ENCODE data around the gene FCRL1. TPM values are rescaled to one million over a fixed set of nuclear protein-coding genes. Genes with fewer than 3 reads are reported as not detected.

FCRL1 gene
- total RNA-seq, 1 donor from 2014 or later: not detected

- H3K36me3 Mint-ChIP-seq (ENCODE audit: low read depth): no peaks in the 10 kb centered on the region
Observed at GRCh38 chr1:157803851-157804250, 16.1 kb downstream of the FCRL1 start.

DNA sequence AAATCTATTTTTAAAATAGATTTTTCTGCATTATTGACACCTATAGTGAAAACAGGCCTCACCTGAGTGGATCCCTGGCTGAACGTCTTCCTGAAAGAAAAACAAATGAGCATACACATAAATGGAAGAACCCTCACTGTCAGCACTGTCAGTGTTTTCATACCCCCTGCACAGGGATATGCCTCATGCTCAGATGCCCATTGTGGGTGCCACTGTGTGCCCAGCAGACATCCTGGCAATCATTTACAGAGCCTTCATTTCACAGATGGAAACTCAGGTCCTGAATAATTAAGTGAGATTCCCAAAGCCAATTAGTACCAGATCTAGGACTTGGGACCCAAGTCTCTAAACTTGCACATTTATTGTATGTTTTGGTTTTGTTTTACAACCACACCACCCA, 19.9 kb downstream of the FCRL1 start:
- TF ChIP-seq, protein P1, sequence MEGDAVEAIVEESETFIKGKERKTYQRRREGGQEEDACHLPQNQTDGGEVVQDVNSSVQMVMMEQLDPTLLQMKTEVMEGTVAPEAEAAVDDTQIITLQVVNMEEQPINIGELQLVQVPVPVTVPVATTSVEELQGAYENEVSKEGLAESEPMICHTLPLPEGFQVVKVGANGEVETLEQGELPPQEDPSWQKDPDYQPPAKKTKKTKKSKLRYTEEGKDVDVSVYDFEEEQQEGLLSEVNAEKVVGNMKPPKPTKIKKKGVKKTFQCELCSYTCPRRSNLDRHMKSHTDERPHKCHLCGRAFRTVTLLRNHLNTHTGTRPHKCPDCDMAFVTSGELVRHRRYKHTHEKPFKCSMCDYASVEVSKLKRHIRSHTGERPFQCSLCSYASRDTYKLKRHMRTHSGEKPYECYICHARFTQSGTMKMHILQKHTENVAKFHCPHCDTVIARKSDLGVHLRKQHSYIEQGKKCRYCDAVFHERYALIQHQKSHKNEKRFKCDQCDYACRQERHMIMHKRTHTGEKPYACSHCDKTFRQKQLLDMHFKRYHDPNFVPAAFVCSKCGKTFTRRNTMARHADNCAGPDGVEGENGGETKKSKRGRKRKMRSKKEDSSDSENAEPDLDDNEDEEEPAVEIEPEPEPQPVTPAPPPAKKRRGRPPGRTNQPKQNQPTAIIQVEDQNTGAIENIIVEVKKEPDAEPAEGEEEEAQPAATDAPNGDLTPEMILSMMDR (IDR thresholded peaks at IDR 0.05): no peak
- Mint-ChIP-seq H3K4me1 (ENCODE audit: low read depth) (no peaks in the 10 kb centered on the region), H3K4me3 (ENCODE audit: unreplicated experiment) (no peak overlapping the region), H3K9me3 (ENCODE audit: low read depth) (no peaks in the 10 kb centered on the region), H3K27me3 (ENCODE audit: low read depth) (peaks cover 2% of the 10 kb centered on the region), H3K36me3 (ENCODE audit: low read depth) (no peaks in the 10 kb centered on the region), H3K27ac (ENCODE audit: unreplicated experiment) (no peak overlapping the region)
- no peak for DNase-seq (ENCODE audit: low spot score)

More at GRCh38 chr1:157803851-157804250, 16.1 kb downstream of the FCRL1 start:
- TF ChIP-seq, protein P1 (IDR thresholded peaks at IDR 0.05): no peak
- peaks cover 8% of the 10 kb centered on the region for H3K27me3 Mint-ChIP-seq (ENCODE audit: low read depth)
- no peaks in the 10 kb centered on the region for H3K9me3 Mint-ChIP-seq (ENCODE audit: low read depth)
- no peak overlapping the region for H3K27ac Mint-ChIP-seq (ENCODE audit: unreplicated experiment)
- DNase-seq (ENCODE audit: low spot score): no peak
- no peaks in the 10 kb centered on the region for H3K4me1 Mint-ChIP-seq (ENCODE audit: low read depth)
- H3K4me3 Mint-ChIP-seq (ENCODE audit: unreplicated experiment): no peak overlapping the region

GRCh38 chr1:157798211-157798610, 21.7 kb downstream of the FCRL1 start:
- no peaks in the 10 kb centered on the region for H3K4me1 Mint-ChIP-seq (ENCODE audit: low read depth)
- H3K9me3 Mint-ChIP-seq (ENCODE audit: low read depth): peaks cover 9% of the 10 kb centered on the region
- TF ChIP-seq, protein P1 (IDR thresholded peaks at IDR 0.05): no peak
- no peak for DNase-seq (ENCODE audit: low spot score)
- no peak overlapping the region for H3K4me3 Mint-ChIP-seq (ENCODE audit: unreplicated experiment)
- no peak overlapping the region for H3K27ac Mint-ChIP-seq (ENCODE audit: unreplicated experiment)
- H3K36me3 Mint-ChIP-seq (ENCODE audit: low read depth): no peaks in the 10 kb centered on the region
- no peaks in the 10 kb centered on the region for H3K27me3 Mint-ChIP-seq (ENCODE audit: low read depth)

DNA sequence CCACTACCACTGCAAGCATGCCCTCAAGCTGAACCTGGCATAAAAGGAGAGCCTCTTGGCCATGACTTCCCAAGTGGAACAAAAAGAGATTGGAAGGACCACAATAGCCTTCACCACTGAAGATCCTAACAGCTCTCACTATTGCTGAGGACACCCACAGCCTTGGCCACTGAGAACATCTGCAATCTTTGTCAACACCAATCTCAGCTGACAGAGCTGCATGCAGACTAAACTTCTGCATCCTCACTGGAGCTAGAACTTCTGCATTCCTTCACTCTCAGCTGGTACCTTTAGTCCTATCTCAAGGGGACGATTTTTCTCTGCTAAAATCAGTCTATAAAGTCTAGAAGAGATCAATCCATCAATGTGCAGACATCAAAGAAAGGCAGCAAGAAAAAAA, 34.7 kb downstream of the FCRL1 start:
- TF ChIP-seq, protein P1 (IDR thresholded peaks at IDR 0.05): no peak
- H3K9me3 Mint-ChIP-seq (ENCODE audit: low read depth): peaks cover 8% of the 10 kb centered on the region
- no peaks in the 10 kb centered on the region for H3K4me1 Mint-ChIP-seq (ENCODE audit: low read depth)
- DNase-seq (ENCODE audit: low spot score): no peak
- no peaks in the 10 kb centered on the region for H3K36me3 Mint-ChIP-seq (ENCODE audit: low read depth)
- H3K27me3 Mint-ChIP-seq (ENCODE audit: low read depth): peaks cover 2% of the 10 kb centered on the region
- H3K27ac Mint-ChIP-seq (ENCODE audit: unreplicated experiment): no peak overlapping the region
- H3K4me3 Mint-ChIP-seq (ENCODE audit: unreplicated experiment): no peak overlapping the region

GRCh38 chr1:157784801-157785200, 35.1 kb downstream of the FCRL1 start:
- no peaks in the 10 kb centered on the region for H3K36me3 Mint-ChIP-seq (ENCODE audit: low read depth)
- no peak for DNase-seq (ENCODE audit: low spot score)
- no peak overlapping the region for H3K4me3 Mint-ChIP-seq (ENCODE audit: unreplicated experiment)
- peaks cover 5% of the 10 kb centered on the region for H3K9me3 Mint-ChIP-seq (ENCODE audit: low read depth)
- TF ChIP-seq, protein P1 (IDR thresholded peaks at IDR 0.05): no peak
- no peak overlapping the region for H3K27ac Mint-ChIP-seq (ENCODE audit: unreplicated experiment)
- H3K4me1 Mint-ChIP-seq (ENCODE audit: low read depth): no peaks in the 10 kb centered on the region
- H3K27me3 Mint-ChIP-seq (ENCODE audit: low read depth): peaks cover 2% of the 10 kb centered on the region

Measured in chondrocyte (in vitro differentiated cells).